Measurements from ENCODE around the gene LTA. TPM values are rescaled to one million over a fixed set of nuclear protein-coding genes. Genes with fewer than 3 reads are reported as not detected.

LTA gene
- total RNA-seq, 1 donor from 2014 or later: not detected

DNA sequence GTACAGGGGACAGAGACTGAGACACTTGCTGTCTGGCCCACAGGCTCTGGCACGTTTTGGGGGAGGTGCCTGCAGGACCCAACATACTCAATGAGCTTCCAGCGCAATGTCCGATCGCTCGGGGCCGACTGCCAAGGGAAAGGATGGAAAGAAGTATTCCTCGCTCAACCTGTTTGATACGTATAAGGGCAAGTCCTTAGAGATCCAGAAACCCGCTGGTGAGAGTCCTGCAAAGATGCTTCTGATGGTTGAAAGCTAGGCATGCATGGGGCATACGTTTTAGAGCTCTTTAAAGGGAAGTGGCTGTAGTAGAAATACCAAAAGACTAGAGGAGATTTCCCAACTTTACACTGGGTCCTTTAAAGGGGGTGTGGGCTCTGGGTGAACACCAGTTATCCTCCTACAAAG lies 50.6 kb downstream of the LTA start:
- DNase-seq (ENCODE audit: low read depth in 2 of 2): no peak

Other genes with a start within 250 kb of the LTA start
- 258 and 476 TPM in 2 replicates for gene HLA-B, start 215.1 kb upstream of the LTA start, total RNA-seq
- gene MICA, start 168.7 kb upstream of the LTA start, total RNA-seq: 26.4 and 33.2 TPM in 2 replicates
- gene MICB, start 74.1 kb upstream of the LTA start, total RNA-seq: 6.8 and 8.3 TPM in 2 replicates
- not detected in 2 replicates for gene MCCD1, start 43.3 kb upstream of the LTA start, total RNA-seq
- gene DDX39B, start 30.3 kb upstream of the LTA start, total RNA-seq: 318 and 410 TPM in 2 replicates
- gene ATP6V1G2, start 25.7 kb upstream of the LTA start, total RNA-seq: 0.13 TPM in 1 of 2 replicates, not detected in the other
- gene NFKBIL1, start 24.7 kb upstream of the LTA start, total RNA-seq: 19.8 and 24.7 TPM in 2 replicates
- not detected in 2 replicates for gene TNF, start 3.3 kb downstream of the LTA start, total RNA-seq
- gene LTB, start 10.1 kb downstream of the LTA start, total RNA-seq: 6.4 and 11.8 TPM in 2 replicates
- gene LST1, start 14.0 kb downstream of the LTA start, total RNA-seq: 0.51 TPM in 1 of 2 replicates, not detected in the other
- not detected in 2 replicates for gene NCR3, start 20.7 kb downstream of the LTA start, total RNA-seq
- gene AIF1, start 42.9 kb downstream of the LTA start, total RNA-seq: 0.13 TPM in 2 replicates
- gene PRRC2A, start 48.4 kb downstream of the LTA start, total RNA-seq: 19.8 and 35.0 TPM in 2 replicates
- gene BAG6, start 80.4 kb downstream of the LTA start, total RNA-seq: 86.7 and 158 TPM in 2 replicates
- 0.39 and 0.51 TPM in 2 replicates for gene APOM, start 83.6 kb downstream of the LTA start, total RNA-seq
- 15.8 and 22.9 TPM in 2 replicates for gene C6orf47, start 88.5 kb downstream of the LTA start, total RNA-seq
- 9.0 and 11.5 TPM in 2 replicates for gene GPANK1, start 92.7 kb downstream of the LTA start, total RNA-seq
- 76.5 and 99.5 TPM in 2 replicates for gene CSNK2B, start 93.8 kb downstream of the LTA start, total RNA-seq
- 0.64 and 2.0 TPM in 2 replicates for gene LY6G5B, start 97.7 kb downstream of the LTA start, total RNA-seq
- gene LY6G5C, start 108.8 kb downstream of the LTA start, total RNA-seq: 1.2 and 1.9 TPM in 2 replicates
- gene ABHD16A, start 131.0 kb downstream of the LTA start, total RNA-seq: 43.8 and 59.8 TPM in 2 replicates
- gene LY6G6F, start 134.6 kb downstream of the LTA start, total RNA-seq: not detected in 2 replicates
- gene LY6G6D, start 143.1 kb downstream of the LTA start, total RNA-seq: not detected in 2 replicates
- gene LY6G6C, start 149.5 kb downstream of the LTA start, total RNA-seq: not detected in 2 replicates
- not detected in 2 replicates for gene MPIG6B, start 151.1 kb downstream of the LTA start, total RNA-seq
- 108 and 125 TPM in 2 replicates for gene DDAH2, start 157.0 kb downstream of the LTA start, total RNA-seq
- 464 and 694 TPM in 2 replicates for gene CLIC1, start 164.2 kb downstream of the LTA start, total RNA-seq
- gene MSH5, start 167.7 kb downstream of the LTA start, total RNA-seq: 2.8 and 4.5 TPM in 2 replicates
- gene SAPCD1, start 190.4 kb downstream of the LTA start, total RNA-seq: 2.0 and 3.3 TPM in 2 replicates
- under 0.01 and 0.13 TPM in 2 replicates for gene VWA7, start 205.0 kb downstream of the LTA start, total RNA-seq
- 48.1 and 53.7 TPM in 2 replicates for gene VARS1, start 223.5 kb downstream of the LTA start, total RNA-seq
- 29.5 and 39.2 TPM in 2 replicates for gene LSM2, start 234.7 kb downstream of the LTA start, total RNA-seq
- gene HSPA1L, start 243.0 kb downstream of the LTA start, total RNA-seq: 1.2 and 1.4 TPM in 2 replicates
- 67.4 and 81.8 TPM in 2 replicates for gene HSPA1A, start 243.3 kb downstream of the LTA start, total RNA-seq

All from dermis microvascular lymphatic vessel endothelial cell (primary cell).